DOHH2 (cell line): ENCODE measurements around the gene ARX.

ENCODE experiments used
- H3F3A ChIP-seq: fragments of 200-600 bp; sonication (generic), shearing (Covaris generic); 2 replicates; pipeline ENCODE4 v1.6.0; 2016; ENCODE audit warnings: antibody characterized with exemption, mild to moderate bottlenecking; ENCODE audit not compliant: control insufficient read depth, insufficient read depth
- H3K27ac ChIP-seq: fragments of 200-600 bp; sonication (generic); 2 replicates; pipeline ENCODE4 v1.5.1; 2014; ENCODE audit warnings: low read depth, mild to moderate bottlenecking, low read length, moderate library complexity
- H3K27me3 ChIP-seq: fragments of 200-600 bp; sonication (generic); 2 replicates; pipeline ENCODE4 v1.6.1; 2014; ENCODE audit warnings: mild to moderate bottlenecking, low read length, mixed read lengths; ENCODE audit not compliant: control insufficient read depth
- H3K36me3 ChIP-seq: fragments of 200-600 bp; sonication (generic); 2 replicates; pipeline ENCODE4 v1.6.1; 2014; ENCODE audit warnings: mild to moderate bottlenecking, low read length, moderate library complexity, mixed read lengths; ENCODE audit not compliant: control insufficient read depth
- H3K4me1 ChIP-seq: fragments of 200-600 bp; sonication (generic); 2 replicates; pipeline ENCODE4 v1.6.1; 2014; ENCODE audit warnings: mild to moderate bottlenecking, low read length, mixed read lengths; ENCODE audit not compliant: control insufficient read depth
- H3K4me2 ChIP-seq: fragments of 200-600 bp; sonication (generic); 2 replicates; pipeline ENCODE4 v1.6.0; 2014; ENCODE audit warnings: mild to moderate bottlenecking, low read length, moderate library complexity
- H3K4me3 ChIP-seq: fragments of 200-600 bp; sonication (generic); 2 replicates; pipeline ENCODE4 v1.5.1; 2014; ENCODE audit warnings: mild to moderate bottlenecking, low read length, mixed read lengths
- H3K79me2 ChIP-seq: fragments of 200-600 bp; sonication (generic); 2 replicates; pipeline ENCODE4 v1.6.1; 2014; ENCODE audit warnings: mild to moderate bottlenecking, low read length, mixed read lengths; ENCODE audit not compliant: control insufficient read depth
- H3K9me2 ChIP-seq: fragments of 200-600 bp; sonication (generic); replicated peaks from 2 replicates; pipeline ENCODE4 v1.6.1; 2014; ENCODE audit warnings: mild to moderate bottlenecking, low read length, mixed read lengths; ENCODE audit not compliant: control insufficient read depth
- H3K9me3 ChIP-seq: fragments of 200-600 bp; sonication (generic); 2 replicates; pipeline ENCODE4 v1.6.1; 2014; ENCODE audit warnings: antibody characterized with exemption, low read length, mixed read lengths; ENCODE audit not compliant: control insufficient read depth, insufficient read depth
- H4K20me1 ChIP-seq: fragments of 200-600 bp; sonication (generic); 2 replicates; pipeline ENCODE4 v1.6.0; 2014; ENCODE audit warnings: low read depth, mild to moderate bottlenecking, antibody characterized with exemption, low read length, moderate library complexity; ENCODE audit not compliant: control insufficient read depth, insufficient read depth
- EZH2phosphoT487 ChIP-seq: fragments of 200-600 bp; sonication (generic); IDR thresholded peaks from 2 replicates; pipeline ENCODE4 v1.6.1; 2017; ENCODE audit warnings: borderline replicate concordance, mild to moderate bottlenecking, antibody characterized with exemption, low read length, moderate library complexity, mixed read lengths
- TF ChIP-seq, protein P1 (sequence below): fragments of 200-600 bp; sonication (generic); IDR thresholded peaks from one replicate; pipeline ENCODE4 v1.5.1; 2014; ENCODE audit warnings: antibody characterized with exemption, mild to moderate bottlenecking, low read depth, low read length; ENCODE audit not compliant: poor library complexity, severe bottlenecking

ARX gene

DNA sequence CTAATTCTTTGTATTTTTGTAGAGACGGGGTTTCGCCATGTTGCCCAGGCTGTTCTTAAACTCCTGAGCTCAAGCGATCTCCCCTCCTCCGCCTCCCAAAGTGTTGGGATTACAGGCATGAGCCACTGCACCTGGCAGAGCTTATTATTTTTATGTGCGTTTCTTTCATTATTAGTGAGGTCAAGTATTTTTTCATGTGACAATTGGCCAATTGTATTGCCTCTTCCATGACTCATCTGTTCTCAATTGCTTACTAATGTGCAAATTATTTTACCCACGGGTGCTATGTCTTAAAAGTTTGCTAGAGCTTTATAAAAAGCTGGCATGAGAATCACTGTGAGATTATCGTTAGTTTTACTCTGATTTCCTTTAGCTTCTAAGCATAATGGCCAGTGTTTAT, 13.0 kb upstream of the ARX start:
- H3K4me1 ChIP-seq: no peaks in the 10 kb centered on the region
- no peak overlapping the region for H3K4me3 ChIP-seq
- H3K36me3 ChIP-seq: no peaks in the 10 kb centered on the region
- no peaks in the 10 kb centered on the region for H3K79me2 ChIP-seq
- no peak overlapping the region for H3K4me2 ChIP-seq
- H3K9me3 ChIP-seq: no peaks in the 10 kb centered on the region
- no peaks in the 10 kb centered on the region for H3F3A ChIP-seq
- H4K20me1 ChIP-seq: no peaks in the 10 kb centered on the region
- no peaks in the 10 kb centered on the region for H3K9me2 ChIP-seq
- H3K27me3 ChIP-seq: peaks cover 6% of the 10 kb centered on the region; the same call in 1 of the 2 replicates
- no peak for TF ChIP-seq EZH2phosphoT487
- TF ChIP-seq, protein P1, sequence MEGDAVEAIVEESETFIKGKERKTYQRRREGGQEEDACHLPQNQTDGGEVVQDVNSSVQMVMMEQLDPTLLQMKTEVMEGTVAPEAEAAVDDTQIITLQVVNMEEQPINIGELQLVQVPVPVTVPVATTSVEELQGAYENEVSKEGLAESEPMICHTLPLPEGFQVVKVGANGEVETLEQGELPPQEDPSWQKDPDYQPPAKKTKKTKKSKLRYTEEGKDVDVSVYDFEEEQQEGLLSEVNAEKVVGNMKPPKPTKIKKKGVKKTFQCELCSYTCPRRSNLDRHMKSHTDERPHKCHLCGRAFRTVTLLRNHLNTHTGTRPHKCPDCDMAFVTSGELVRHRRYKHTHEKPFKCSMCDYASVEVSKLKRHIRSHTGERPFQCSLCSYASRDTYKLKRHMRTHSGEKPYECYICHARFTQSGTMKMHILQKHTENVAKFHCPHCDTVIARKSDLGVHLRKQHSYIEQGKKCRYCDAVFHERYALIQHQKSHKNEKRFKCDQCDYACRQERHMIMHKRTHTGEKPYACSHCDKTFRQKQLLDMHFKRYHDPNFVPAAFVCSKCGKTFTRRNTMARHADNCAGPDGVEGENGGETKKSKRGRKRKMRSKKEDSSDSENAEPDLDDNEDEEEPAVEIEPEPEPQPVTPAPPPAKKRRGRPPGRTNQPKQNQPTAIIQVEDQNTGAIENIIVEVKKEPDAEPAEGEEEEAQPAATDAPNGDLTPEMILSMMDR: no peak
- H3K27ac ChIP-seq: no peak overlapping the region

DNA sequence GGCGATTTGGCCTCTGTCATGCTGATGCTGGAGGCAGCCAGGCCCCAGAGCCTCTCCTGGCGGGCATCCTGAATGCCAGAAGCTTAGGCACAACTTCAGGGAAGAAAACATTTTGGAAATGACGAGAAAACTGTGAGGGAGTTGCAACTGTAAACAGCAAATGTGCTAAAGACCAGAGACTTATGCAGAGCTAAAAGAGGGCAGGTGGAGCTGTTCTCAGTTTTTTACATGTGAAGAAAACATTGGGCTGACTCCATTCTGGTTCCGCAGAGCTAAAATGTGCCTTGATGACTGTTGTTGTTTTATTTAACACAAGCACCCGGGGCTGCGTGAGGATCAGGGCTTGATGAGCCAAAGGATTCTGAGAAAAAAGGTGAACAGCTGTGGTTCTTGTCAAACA, 10.8 kb upstream of the ARX start:
- no peaks in the 10 kb centered on the region for H3K9me2 ChIP-seq

GRCh38 chrX:25025615-25026014, 9.8 kb upstream of the ARX start:
- Histone ChIP-seq H3K9me3 (no peaks in the 10 kb centered on the region), H3K4me3 (no peak overlapping the region), H3K36me3 (no peaks in the 10 kb centered on the region), H3K9me2 (no peaks in the 10 kb centered on the region), H3K79me2 (no peaks in the 10 kb centered on the region), H3K4me1 (no peaks in the 10 kb centered on the region), H3K4me2 (no peak overlapping the region), H3F3A (no peaks in the 10 kb centered on the region), H3K27ac (no peak overlapping the region), H3K27me3 (peaks cover 20% of the 10 kb centered on the region), H4K20me1 (no peaks in the 10 kb centered on the region)
- TF ChIP-seq, protein P1: no peak
- no peak for TF ChIP-seq EZH2phosphoT487

More for the DNA sequence above, 10.8 kb upstream of the ARX start:
- Histone ChIP-seq H3K9me3 (no peaks in the 10 kb centered on the region), H3K4me3 (no peak overlapping the region), H3K4me2 (no peak overlapping the region), H3K4me1 (no peaks in the 10 kb centered on the region), H3F3A (no peaks in the 10 kb centered on the region), H3K27ac (no peak overlapping the region), H4K20me1 (no peaks in the 10 kb centered on the region), H3K36me3 (no peaks in the 10 kb centered on the region), H3K79me2 (no peaks in the 10 kb centered on the region), H3K27me3 (peaks cover 13% of the 10 kb centered on the region; the same call in 1 of the 2 replicates)
- TF ChIP-seq, protein P1: no peak
- TF ChIP-seq EZH2phosphoT487: no peak

- no peaks in the 10 kb centered on the region for H4K20me1 ChIP-seq
- no peaks in the 10 kb centered on the region for H3K36me3 ChIP-seq
- H3K79me2 ChIP-seq: no peaks in the 10 kb centered on the region
- H3K27me3 ChIP-seq: peaks cover 31% of the 10 kb centered on the region
- no peaks in the 10 kb centered on the region for H3K4me1 ChIP-seq
- H3K9me3 ChIP-seq: no peaks in the 10 kb centered on the region
- no peaks in the 10 kb centered on the region for H3K9me2 ChIP-seq
- TF ChIP-seq, protein P1: no peak
- H3F3A ChIP-seq: no peaks in the 10 kb centered on the region
- H3K27ac ChIP-seq: no peak overlapping the region
- H3K4me3 ChIP-seq: no peak overlapping the region
- H3K4me2 ChIP-seq: no peak overlapping the region
These were observed 8.1 kb upstream of the ARX start for GRCh38 chrX:25023908-25024307.
